Measurements from ENCODE around the gene CANX.

The CANX gene

GRCh38 chr5:179777456-179777855 is 78.7 kb downstream of the CANX start:
- H3K4me3 ChIP-seq (ENCODE audit: low read length): no peak overlapping the region
- no peaks in the 10 kb centered on the region for H3K4me1 ChIP-seq (ENCODE audit: control insufficient read depth, insufficient read depth, low read length)
- H3K27me3 ChIP-seq (ENCODE audit: control insufficient read depth, insufficient read depth, low read length): no peaks in the 10 kb centered on the region
- no peak overlapping the region for H3K27ac ChIP-seq (ENCODE audit: low read depth, low read length)
- H3K36me3 ChIP-seq (ENCODE audit: control insufficient read depth, insufficient read depth, low read length): peaks cover 31% of the 10 kb centered on the region
- no peak overlapping the region for H3K9ac ChIP-seq (ENCODE audit: low read length)

- Histone ChIP-seq H3K4me1 (ENCODE audit: control insufficient read depth, insufficient read depth, low read length) (no peaks in the 10 kb centered on the region), H3K27ac (ENCODE audit: low read depth, low read length) (no peak overlapping the region), H3K36me3 (ENCODE audit: control insufficient read depth, insufficient read depth, low read length) (peaks cover 30% of the 10 kb centered on the region), H3K4me3 (ENCODE audit: low read length) (no peak overlapping the region), H3K27me3 (ENCODE audit: control insufficient read depth, insufficient read depth, low read length) (no peaks in the 10 kb centered on the region), H3K9ac (ENCODE audit: low read length) (no peak overlapping the region)
Measured at GRCh38 chr5:179777909-179778308, 79.1 kb downstream of the CANX start.

DNA sequence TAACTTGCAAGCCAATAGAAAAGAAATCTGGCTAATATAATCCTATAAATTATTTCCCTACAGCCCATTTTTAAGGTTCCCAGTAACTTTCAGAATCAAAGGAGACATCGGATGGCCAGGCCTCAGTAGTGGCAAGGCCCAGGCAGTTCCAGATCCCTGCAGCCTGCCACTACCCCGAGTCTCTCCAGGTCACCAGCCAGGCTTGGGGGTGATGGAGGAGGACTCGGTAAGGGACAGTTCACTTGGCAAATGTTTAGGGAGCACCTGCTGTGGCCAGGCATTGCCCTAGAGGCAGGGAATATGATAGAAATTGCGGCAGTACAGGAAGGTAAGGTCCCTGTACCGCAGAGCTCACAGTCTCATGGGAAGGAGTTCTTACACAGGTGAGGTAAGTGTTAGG is 79.8 kb downstream of the CANX start:
- peaks cover 27% of the 10 kb centered on the region for H3K36me3 ChIP-seq (ENCODE audit: control insufficient read depth, insufficient read depth, low read length)
- H3K4me1 ChIP-seq (ENCODE audit: control insufficient read depth, insufficient read depth, low read length): no peaks in the 10 kb centered on the region
- H3K4me3 ChIP-seq (ENCODE audit: low read length): no peak overlapping the region
- no peaks in the 10 kb centered on the region for H3K27me3 ChIP-seq (ENCODE audit: control insufficient read depth, insufficient read depth, low read length)
- H3K27ac ChIP-seq (ENCODE audit: low read depth, low read length): no peak overlapping the region
- no peak overlapping the region for H3K9ac ChIP-seq (ENCODE audit: low read length)

GRCh38 chr5:179779826-179780225 is 81.1 kb downstream of the CANX start:
- Histone ChIP-seq H3K4me1 (ENCODE audit: control insufficient read depth, insufficient read depth, low read length) (no peaks in the 10 kb centered on the region), H3K9ac (ENCODE audit: low read length) (no peak overlapping the region), H3K4me3 (ENCODE audit: low read length) (no peak overlapping the region), H3K36me3 (ENCODE audit: control insufficient read depth, insufficient read depth, low read length) (peaks cover 15% of the 10 kb centered on the region), H3K27me3 (ENCODE audit: control insufficient read depth, insufficient read depth, low read length) (no peaks in the 10 kb centered on the region), H3K27ac (ENCODE audit: low read depth, low read length) (no peak overlapping the region)

GRCh38 chr5:179780362-179780761 is 81.6 kb downstream of the CANX start:
- Histone ChIP-seq H3K4me1 (ENCODE audit: control insufficient read depth, insufficient read depth, low read length) (no peaks in the 10 kb centered on the region), H3K27me3 (ENCODE audit: control insufficient read depth, insufficient read depth, low read length) (no peaks in the 10 kb centered on the region), H3K27ac (ENCODE audit: low read depth, low read length) (no peak overlapping the region), H3K9ac (ENCODE audit: low read length) (no peak overlapping the region), H3K36me3 (ENCODE audit: control insufficient read depth, insufficient read depth, low read length) (peaks cover 13% of the 10 kb centered on the region), H3K4me3 (ENCODE audit: low read length) (no peak overlapping the region)
